ENCODE measurements around the gene ZBTB4.

The ZBTB4 gene

GRCh38 chr17:7479213-7480088, at the start of gene ZBTB4:
Gene ZBTB4, minus strand, starts transcription at chr17:7479631. Its CDS starts 12,830 bp downstream, at chr17:7466801.
- peak in 12 of 14 donors; percentile 23 to 78 (median 60) for DNase-seq

- DNase-seq = no peak
Observed at GRCh38 chr17:7528842-7529241, 49.4 kb upstream of the ZBTB4 start.

GRCh38 chr17:7523033-7523432, 43.6 kb upstream of the ZBTB4 start:
- DNase-seq = no peak

- no peak for DNase-seq
Observed at GRCh38 chr17:7515911-7516610, 36.6 kb upstream of the ZBTB4 start.

GRCh38 chr17:7513850-7514419, 34.5 kb upstream of the ZBTB4 start:
- no peak for DNase-seq

- no peak for DNase-seq
Observed at GRCh38 chr17:7512824-7513540, 33.6 kb upstream of the ZBTB4 start.

- no peak for DNase-seq
Observed at GRCh38 chr17:7512105-7512504, 32.7 kb upstream of the ZBTB4 start.

- no peak for DNase-seq
Observed at GRCh38 chr17:7511108-7511507, 31.7 kb upstream of the ZBTB4 start.

- DNase-seq = no peak
Observed at GRCh38 chr17:7509937-7510336, 30.5 kb upstream of the ZBTB4 start.

- DNase-seq = no peak
Observed at GRCh38 chr17:7508846-7509245, 29.4 kb upstream of the ZBTB4 start.

- DNase-seq = no peak
Observed at GRCh38 chr17:7508145-7508544, 28.7 kb upstream of the ZBTB4 start.

GRCh38 chr17:7503521-7503920, 24.1 kb upstream of the ZBTB4 start:
- DNase-seq = no peak

- DNase-seq = no peak
Observed at GRCh38 chr17:7502987-7503386, 23.6 kb upstream of the ZBTB4 start.

- DNase-seq = no peak
Observed at GRCh38 chr17:7502171-7502847, 22.9 kb upstream of the ZBTB4 start.

GRCh38 chr17:7501729-7502128, 22.3 kb upstream of the ZBTB4 start:
- DNase-seq = no peak

GRCh38 chr17:7499161-7499560, 19.7 kb upstream of the ZBTB4 start:
- no peak for DNase-seq

- no peak for DNase-seq
Observed at GRCh38 chr17:7497636-7498035, 18.2 kb upstream of the ZBTB4 start.

- DNase-seq = no peak
Observed at GRCh38 chr17:7497228-7497627, 17.8 kb upstream of the ZBTB4 start.

GRCh38 chr17:7496470-7497183, 17.2 kb upstream of the ZBTB4 start:
- DNase-seq = no peak

GRCh38 chr17:7495906-7496434, 16.5 kb upstream of the ZBTB4 start:
- DNase-seq = no peak

- no peak for DNase-seq
Observed at GRCh38 chr17:7493941-7494340, 14.5 kb upstream of the ZBTB4 start.
